GM10847 (cell line): ENCODE data around the gene PNMA8C.

Experiments used
- POLR2A ChIP-seq: IDR thresholded peaks from 2 replicates; pipeline ENCODE4 v1.6.1; 2011; ENCODE audit not compliant: insufficient read length; ENCODE audit errors: extremely low read depth

Gene PNMA8C

DNA sequence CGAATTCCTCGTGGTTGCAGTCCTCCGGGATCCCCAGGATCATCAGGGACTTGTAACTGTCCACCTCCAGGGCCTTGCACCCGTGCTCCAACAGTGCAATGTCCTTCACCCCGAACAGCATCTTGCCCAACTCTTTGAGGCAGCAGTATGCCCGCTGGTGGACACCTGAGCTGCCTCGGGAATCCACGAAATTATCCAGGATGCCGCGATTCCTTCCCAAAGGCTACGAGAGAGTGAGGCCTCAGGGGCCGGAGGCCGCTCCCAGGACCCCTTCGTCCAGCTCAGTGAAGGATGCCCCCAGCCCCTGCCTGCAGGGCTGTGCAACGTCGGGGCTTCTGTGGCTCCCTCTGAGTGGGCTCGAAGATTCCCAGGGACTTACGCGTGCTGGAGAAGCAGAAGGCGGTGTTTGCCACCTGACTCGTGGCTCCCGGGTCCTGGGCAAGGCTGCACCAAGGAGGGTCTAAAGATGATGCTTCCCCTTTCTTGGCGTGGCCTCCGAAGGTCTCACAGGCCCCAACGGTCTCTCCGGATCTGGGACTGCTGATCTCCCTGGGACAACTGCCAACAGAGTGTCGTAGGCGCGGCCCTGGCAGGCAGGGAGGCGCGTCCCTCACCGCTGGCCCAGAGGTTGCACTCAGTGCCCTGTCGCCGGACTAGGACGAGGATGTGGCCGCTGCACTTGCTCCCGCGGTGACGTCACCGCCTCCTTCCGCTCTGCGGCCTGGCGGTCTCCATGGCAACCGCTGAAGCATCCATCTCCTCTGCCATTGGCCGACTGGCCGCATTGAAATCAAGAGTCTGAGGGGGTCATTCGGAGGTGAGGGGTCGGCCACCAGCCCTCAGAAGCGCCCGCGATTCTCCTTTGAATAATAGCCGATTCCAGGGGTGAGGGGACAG lies at the start of gene PNMA8C:
Gene PNMA8C (minus strand): TSS at position 698 of the 897 bp plus-strand sequence. CDS start 577 bp downstream, at position 121.
- TF ChIP-seq POLR2A: no peak

DNA sequence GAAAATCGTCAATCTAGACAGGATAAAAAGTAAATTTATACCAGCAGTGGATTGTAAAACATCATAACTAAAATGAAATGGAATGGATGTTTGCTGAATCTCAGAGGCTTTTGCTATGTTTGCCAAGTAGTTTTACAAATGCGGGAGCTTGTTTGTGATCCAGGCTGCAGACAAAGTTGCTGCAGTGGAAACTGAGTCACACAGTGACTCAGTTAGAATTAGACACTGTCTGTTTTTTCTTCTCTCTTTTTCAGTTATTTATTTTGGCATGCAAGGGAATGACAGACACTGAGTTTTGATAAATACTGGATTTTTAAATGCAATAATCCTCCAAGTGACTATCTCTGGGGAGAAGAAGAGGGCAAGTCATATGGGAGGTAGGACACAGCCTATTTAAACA lies 47.2 kb upstream of the PNMA8C start:
- TF ChIP-seq POLR2A: no peak

GRCh38 chr19:46474211-46474610 lies 45.5 kb upstream of the PNMA8C start:
- no peak for TF ChIP-seq POLR2A

DNA sequence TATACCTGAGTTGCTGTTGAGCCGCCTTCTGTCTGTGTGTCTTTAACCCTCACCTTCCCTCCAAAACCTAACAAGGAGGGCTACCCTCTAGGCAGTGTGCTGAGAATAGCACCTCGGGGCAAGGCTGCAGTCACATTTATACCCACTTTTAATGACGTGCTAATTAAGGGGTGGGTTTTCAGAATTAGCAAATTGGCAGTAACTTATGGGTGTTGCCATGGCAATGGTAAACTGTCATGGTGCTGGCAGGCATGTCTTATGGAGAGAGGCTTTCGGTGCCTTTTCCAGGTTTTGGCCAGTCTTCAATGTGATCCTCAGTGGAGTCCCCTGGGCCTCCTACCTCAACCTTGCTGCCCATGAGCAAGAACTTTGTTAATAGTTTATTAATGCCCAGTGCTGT lies 43.9 kb upstream of the PNMA8C start:
- no peak for TF ChIP-seq POLR2A

GRCh38 chr19:46471811-46472543 lies 43.2 kb upstream of the PNMA8C start:
- no peak for TF ChIP-seq POLR2A

DNA sequence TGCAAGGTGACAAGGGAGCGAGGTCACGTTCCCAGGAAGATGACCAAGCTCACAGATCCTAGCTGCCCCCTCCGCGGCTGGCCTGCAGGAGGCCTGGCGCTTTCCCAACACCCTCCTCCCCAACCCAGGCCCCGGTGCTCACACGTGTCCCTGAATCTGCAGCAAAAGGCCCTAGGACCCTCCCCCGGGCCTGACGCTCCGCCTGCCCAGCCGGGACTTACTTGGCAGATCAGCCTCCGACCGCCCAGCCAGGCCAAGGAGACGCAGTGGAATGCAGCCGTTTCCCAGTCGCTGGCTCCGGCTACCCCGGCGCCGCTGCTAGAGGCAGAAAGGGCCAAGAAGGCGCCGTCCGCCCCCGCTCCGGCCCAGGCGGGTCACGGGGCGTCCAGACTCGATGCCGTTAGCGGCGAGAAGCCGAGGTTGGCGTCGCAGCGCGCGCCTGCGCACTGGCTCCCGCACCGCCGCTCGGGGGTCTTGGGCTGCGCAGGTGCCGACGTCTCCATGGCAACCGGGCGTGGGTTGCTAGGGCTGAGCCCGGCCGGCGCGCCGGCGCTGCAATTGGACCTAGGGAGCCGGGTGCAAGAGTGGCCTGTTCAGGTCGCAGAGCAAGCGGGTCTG lies 42.5 kb upstream of the PNMA8C start, which contains the start of gene PNMA8A:
Gene PNMA8A (minus strand): TSS at position 448 of the 618 bp plus-strand sequence. CDS start 528 bp downstream, outside the sequence.
- no peak for TF ChIP-seq POLR2A

DNA sequence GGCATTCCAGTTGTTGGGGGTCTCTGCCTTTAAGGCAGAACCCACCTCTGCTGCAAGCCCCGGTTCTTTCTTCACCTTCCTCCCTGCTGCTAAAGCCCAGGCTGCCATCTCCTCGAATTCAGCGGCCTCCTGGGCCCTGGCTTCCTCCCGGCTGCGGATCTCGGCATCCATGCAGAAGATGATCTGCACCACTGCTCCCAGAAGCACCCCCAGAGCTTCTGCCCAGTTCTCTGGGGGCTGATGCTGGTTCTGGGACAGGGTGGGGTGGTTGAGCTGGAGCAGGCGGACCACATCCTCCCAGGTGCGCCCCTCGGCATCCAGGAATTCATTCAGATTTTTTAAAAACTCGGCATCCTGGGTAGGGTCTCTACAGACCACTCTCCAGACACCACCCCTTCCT lies 41.6 kb upstream of the PNMA8C start:
- TF ChIP-seq POLR2A: no peak

GRCh38 chr19:46469541-46470185 lies 40.9 kb upstream of the PNMA8C start:
- no peak for TF ChIP-seq POLR2A

DNA sequence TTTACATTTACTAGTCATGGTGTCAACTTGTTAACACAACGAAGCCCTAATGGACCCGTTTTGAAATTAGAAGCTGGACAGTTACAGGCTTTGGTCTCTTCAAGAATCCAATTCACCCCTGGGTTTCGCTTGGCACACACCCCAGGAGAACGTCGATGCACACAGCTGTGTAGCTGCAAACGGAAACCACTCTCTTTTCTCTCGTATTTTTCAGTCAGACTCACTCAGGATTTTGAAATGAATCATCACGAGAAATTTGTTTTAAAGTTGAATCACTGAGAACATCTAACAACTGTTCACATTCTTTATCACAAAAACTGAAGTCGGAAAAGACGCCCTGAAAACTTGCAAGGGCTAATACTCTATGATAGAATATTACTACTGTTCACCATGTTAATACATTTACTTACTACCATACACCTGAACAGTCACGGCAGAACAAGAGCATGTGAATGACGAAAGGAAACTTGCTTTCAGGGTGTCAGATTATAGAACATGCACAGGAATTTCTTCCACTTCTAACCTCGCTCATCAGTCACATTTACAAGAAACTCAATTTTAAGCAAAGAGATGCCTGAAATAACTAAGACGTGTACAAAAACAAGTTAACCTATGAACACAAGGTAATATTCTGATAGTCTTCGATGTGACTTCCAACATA lies 37.9 kb upstream of the PNMA8C start:
- no peak for TF ChIP-seq POLR2A

DNA sequence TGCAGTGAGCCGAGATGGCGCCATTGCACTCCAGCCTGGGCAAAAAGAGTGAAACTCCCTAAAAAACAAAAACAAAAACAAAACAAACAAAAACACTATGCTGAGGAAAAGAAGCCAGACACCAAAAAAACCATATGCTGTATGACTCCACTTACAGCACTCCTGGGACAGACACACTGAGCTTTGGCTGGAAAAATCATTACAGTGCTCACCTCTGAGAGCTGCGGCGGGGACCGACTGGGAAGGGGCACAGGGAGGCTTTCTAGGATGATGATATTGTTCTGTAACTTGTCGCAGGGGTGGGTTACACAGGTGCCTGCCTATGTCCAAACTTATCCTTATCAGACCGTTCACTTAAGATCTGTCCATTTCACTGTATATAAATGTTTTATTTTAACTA lies 34.8 kb upstream of the PNMA8C start:
- TF ChIP-seq POLR2A: no peak

DNA sequence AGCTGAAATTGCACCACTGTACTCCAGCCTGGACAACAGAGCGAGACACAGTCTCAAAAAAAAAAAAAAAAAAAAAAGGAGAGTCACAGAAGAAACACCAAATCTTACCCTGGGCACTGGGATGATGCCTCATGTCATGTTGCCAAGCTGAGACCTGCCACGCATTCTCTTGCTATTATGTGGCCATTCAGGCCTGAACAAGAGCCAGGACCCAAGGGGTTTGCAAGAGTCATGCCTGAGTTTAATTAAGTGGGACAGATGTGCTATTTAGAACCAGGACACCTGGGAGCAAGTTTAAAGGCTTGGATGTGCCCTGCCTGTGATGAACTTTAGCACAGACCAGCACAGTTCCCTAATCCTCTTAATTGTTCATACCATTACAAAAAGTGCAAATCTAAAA lies 32.8 kb upstream of the PNMA8C start:
- no peak for TF ChIP-seq POLR2A

GRCh38 chr19:46460981-46461380 lies 32.2 kb upstream of the PNMA8C start:
- TF ChIP-seq POLR2A: no peak

- no peak for TF ChIP-seq POLR2A
These were observed 31.3 kb upstream of the PNMA8C start for GRCh38 chr19:46460055-46460454.

GRCh38 chr19:46456930-46457329 lies 28.2 kb upstream of the PNMA8C start:
- no peak for TF ChIP-seq POLR2A

- TF ChIP-seq POLR2A: no peak
These were observed 25.5 kb upstream of the PNMA8C start for GRCh38 chr19:46454244-46454643.
